GM23248 (cell line): ENCODE data around the gene PYCR2.

Experiments used
- EZH2 ChIP-seq: fragments of 200-600 bp; sonication (generic); IDR thresholded peaks from 2 replicates; pipeline ENCODE4 v1.6.1; 2018; ENCODE audit warnings: antibody characterized with exemption, mild to moderate bottlenecking; ENCODE audit not compliant: insufficient read depth, poor library complexity, severe bottlenecking
- EZH2phosphoT487 ChIP-seq: fragments of 200-600 bp; sonication (generic); IDR thresholded peaks from 2 replicates; pipeline ENCODE4 v1.6.1; 2018; ENCODE audit warnings: antibody characterized with exemption, moderate library complexity, mild to moderate bottlenecking, low read depth; ENCODE audit not compliant: insufficient read depth

DNA sequence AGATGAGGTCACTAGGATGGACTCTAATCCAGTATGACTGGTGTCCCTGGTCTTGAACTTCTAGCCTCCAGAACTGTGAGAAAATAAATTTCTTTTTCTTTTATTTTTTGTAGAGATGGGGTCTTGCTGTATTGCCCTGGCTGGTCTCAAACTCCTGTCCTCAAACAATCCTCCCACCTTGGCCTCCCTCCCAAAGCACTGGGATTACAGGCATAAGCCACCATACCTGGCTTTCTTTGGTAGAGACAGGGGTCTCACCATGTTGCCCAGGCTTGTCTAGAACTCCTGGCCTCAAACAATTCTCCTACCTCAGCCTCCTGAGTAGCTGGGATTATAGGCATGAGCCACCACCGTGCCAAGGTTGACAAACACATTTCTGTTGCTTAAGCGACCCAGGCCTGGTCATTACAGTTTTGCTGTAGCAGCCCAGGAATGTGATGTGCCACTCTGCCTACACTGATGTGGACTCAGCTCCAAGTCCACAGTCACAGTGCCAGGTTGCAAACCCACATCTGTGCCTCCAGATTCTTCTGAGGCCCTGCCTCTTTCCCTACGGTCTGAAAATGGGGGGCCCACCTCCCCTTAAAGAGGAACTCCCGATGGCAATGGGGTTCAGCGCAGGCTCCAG lies 15.9 kb downstream of the PYCR2 start:
- no peak for TF ChIP-seq EZH2
- no peak for TF ChIP-seq EZH2phosphoT487
